Stomach (tissue), 9 donors: ENCODE results near the gene GTPBP2. TPM values are rescaled to one million over a fixed set of nuclear protein-coding genes. Genes with fewer than 3 reads are reported as not detected.

Experiments used
- DNase-seq, 2 donors: peaks; one replicate each; pipeline versions ENCODE4 v3.0.0 to v3.0.0-alpha.2; 2013 to 2019
- H3K27ac ChIP-seq, 5 donors: fragments of 200-600 bp in 4 of 5; sonication (generic) in 4 of 5; one replicate each; pipeline ENCODE4 v1.5.1; 2013 to 2019; ENCODE audit warnings: mild to moderate bottlenecking in 1 of 5, moderate library complexity in 1 of 5
- H3K27me3 ChIP-seq, 3 donors: fragments of 200-600 bp; sonication (generic); one replicate each; pipeline ENCODE4 v1.5.1; 2017 to 2019; ENCODE audit warnings: mixed run types in 1 of 3
- H3K36me3 ChIP-seq, 4 donors: fragments of 200-600 bp; sonication (generic); 1 replicate in 3 of 4; 2 replicates in 1 of 4; pipeline ENCODE4 v1.5.1; 2016 to 2019
- H3K4me1 ChIP-seq, 4 donors: fragments of 200-600 bp; sonication (generic); one replicate each; pipeline ENCODE4 v1.5.1; 2016 to 2019
- H3K4me3 ChIP-seq, 4 donors: fragments of 200-600 bp; sonication (generic) in 3 of 4; one replicate each; pipeline ENCODE4 v1.5.1; 2016 to 2019; ENCODE audit warnings: mild to moderate bottlenecking in 1 of 4
- H3K9me3 ChIP-seq, 4 donors: fragments of 200-600 bp; sonication (generic); one replicate each; pipeline ENCODE4 v1.5.1; 2016 to 2019
- CTCF ChIP-seq, 7 experiments: fragments of 450-650 bp in 4 of 7; fragments of 200-600 bp in 3 of 7; sonication (generic) in 3 of 7; IDR thresholded peaks; one replicate each; pipeline ENCODE4 v1.5.1; 2016 to 2019; ENCODE audit warnings: antibody characterized with exemption in 7 of 7, control low read depth in 2 of 7, mild to moderate bottlenecking in 1 of 7
- EP300 ChIP-seq: sonication (generic); formaldehyde crosslinking; IDR thresholded peaks from one replicate; pipeline ENCODE4 v1.6.1; 2017; ENCODE audit warnings: antibody characterized with exemption
- POLR2A ChIP-seq, 4 donors: fragments of 450-650 bp; IDR thresholded peaks; one replicate each; pipeline ENCODE4 v1.6.1; 2016; ENCODE audit warnings: antibody characterized with exemption in 4 of 4, control low read depth in 2 of 4, mild to moderate bottlenecking in 1 of 4, moderate library complexity in 1 of 4
- POLR2AphosphoS5 ChIP-seq, 3 donors: sonication (generic); formaldehyde crosslinking; IDR thresholded peaks; one replicate each; pipeline ENCODE4 v1.6.1; 2016; ENCODE audit warnings: antibody characterized with exemption in 3 of 3
- WGBS, 5 donors: extraction: QIAGEN DNeasy Blood & Tissue Kit in 3 of 5; methylation state at CpG; one replicate each; pipeline versions ENCODE4 v1.1.5 to v1.1.7; 2013 to 2018; 5-methylcytosine and 5-hydroxymethylcytosine counted together
- intact Hi-C: fragments of 100-400 bp; cut with DNase I; formaldehyde crosslinking; loops from one replicate; pipeline ENCODE4 v1.15.1; 2023; ENCODE audit warnings: low total_unique reads
- polyA plus RNA-seq, 3 donors: library from polyadenylated mRNA; stranded (reverse); fragments of 200-250 nt; gene quantifications; one replicate each; pipeline ENCODE4 v1.2.3, GENCODE V29; 2013
- total RNA-seq, 5 donors: library from RNA; depleted of rRNA; stranded (reverse); fragments of >200 nt; gene quantifications; one replicate each; pipeline versions ENCODE4 v1.1.0 to v1.2.3, GENCODE V29; 2014 to 2016
- donor health status: healthy with polysubstance abuse.
- donor health status: Bipolar disorder and iron deficiency.
- donor health status: healthy.

GTPBP2 gene
- total and polyA plus RNA-seq, 8 donors = 26.3 to 83.8 (median 45.4) TPM

GRCh38 chr6:43613721-43614395, 15.2 kb downstream of the GTPBP2 start:
- Histone ChIP-seq H3K27me3 (no peaks in the 10 kb centered on the region), H3K36me3 (peaks cover 19 to 71% (median 57%) of the 10 kb centered on the region in 4 donors), H3K4me1 (peaks cover 0 to 3% (median 0%) of the 10 kb centered on the region in 4 donors), H3K27ac (no peak overlapping the region), H3K9me3 (no peaks in the 10 kb centered on the region), H3K4me3 (no peak overlapping the region)
- 92 to 97% (median 94%) methylated on average over 5 to 6 of the region's 6 CpGs for WGBS, 5 donors
- TF ChIP-seq EP300 (no peak), CTCF (IDR thresholded peaks at IDR 0.05) (no peak), POLR2AphosphoS5 (IDR thresholded peaks at IDR 0.05) (no peak), POLR2A (IDR thresholded peaks at IDR 0.05) (no peak)
- intact Hi-C loops = no loop called here
- no peak for DNase-seq

- no peaks in the 10 kb centered on the region for H3K27me3 ChIP-seq
- H3K27ac ChIP-seq = no peak overlapping the region
- WGBS, 5 donors = 96 to 99% (median 98%) methylated on average over 5 of the region's 5 CpGs
- DNase-seq = no peak
- no peaks in the 10 kb centered on the region for H3K9me3 ChIP-seq
- peaks cover 30 to 78% (median 64%) of the 10 kb centered on the region in 4 donors for H3K36me3 ChIP-seq
- TF ChIP-seq CTCF (IDR thresholded peaks at IDR 0.05) (no peak), EP300 (no peak), POLR2AphosphoS5 (IDR thresholded peaks at IDR 0.05) (no peak), POLR2A (IDR thresholded peaks at IDR 0.05) (no peak)
- intact Hi-C loops = no loop called here
- no peak overlapping the region for H3K4me3 ChIP-seq
- H3K4me1 ChIP-seq = peaks cover 0 to 13% (median 0%) of the 10 kb centered on the region in 4 donors
Observed at GRCh38 chr6:43610431-43610830, 18.6 kb downstream of the GTPBP2 start.

GRCh38 chr6:43609402-43609801, 19.7 kb downstream of the GTPBP2 start:
- H3K9me3 ChIP-seq = no peaks in the 10 kb centered on the region
- no peak overlapping the region for H3K27ac ChIP-seq
- H3K4me1 ChIP-seq = peaks cover 0 to 13% (median 0%) of the 10 kb centered on the region in 4 donors
- intact Hi-C loops = no loop called here
- WGBS, 5 donors = 43 to 73% (median 62%) methylated on average over 1 of the region's 1 CpG
- TF ChIP-seq POLR2AphosphoS5 (IDR thresholded peaks at IDR 0.05) = no peak
- no peak for TF ChIP-seq POLR2A (IDR thresholded peaks at IDR 0.05)
- no peak for TF ChIP-seq CTCF (IDR thresholded peaks at IDR 0.05)
- TF ChIP-seq EP300 = no peak
- peaks cover 30 to 78% (median 64%) of the 10 kb centered on the region in 4 donors for H3K36me3 ChIP-seq
- no peaks in the 10 kb centered on the region for H3K27me3 ChIP-seq
- no peak for DNase-seq
- H3K4me3 ChIP-seq = no peak overlapping the region

GRCh38 chr6:43608807-43609206, 20.3 kb downstream of the GTPBP2 start:
- H3K4me1 ChIP-seq = peaks cover 0 to 13% (median 0%) of the 10 kb centered on the region in 4 donors
- intact Hi-C loops = no loop called here
- H3K27ac ChIP-seq = peak overlapping the region in 1 of 5 donors; percentile 1
- no peaks in the 10 kb centered on the region for H3K27me3 ChIP-seq
- no peaks in the 10 kb centered on the region for H3K9me3 ChIP-seq
- no peak overlapping the region for H3K4me3 ChIP-seq
- H3K36me3 ChIP-seq = peaks cover 24 to 78% (median 64%) of the 10 kb centered on the region in 4 donors
- TF ChIP-seq EP300 = no peak
- TF ChIP-seq POLR2AphosphoS5 (IDR thresholded peaks at IDR 0.05) = no peak
- TF ChIP-seq POLR2A (IDR thresholded peaks at IDR 0.05) = no peak
- TF ChIP-seq CTCF (IDR thresholded peaks at IDR 0.05) = no peak
- WGBS, 5 donors = 37 to 63% (median 48%) methylated on average over 1 of the region's 1 CpG
- DNase-seq = no peak
